Measurements from ENCODE around the gene MDN1.
"Not testable (repeated sequence)": the region's sequence is repeated elsewhere in the genome, so short reads cannot be mapped to it uniquely, and the experiment has no call there.

The MDN1 gene

GRCh38 chr6:89763550-89763949 lies 56.0 kb downstream of the MDN1 start:
- no peak for DNase-seq (ENCODE audit: low read depth)

DNA sequence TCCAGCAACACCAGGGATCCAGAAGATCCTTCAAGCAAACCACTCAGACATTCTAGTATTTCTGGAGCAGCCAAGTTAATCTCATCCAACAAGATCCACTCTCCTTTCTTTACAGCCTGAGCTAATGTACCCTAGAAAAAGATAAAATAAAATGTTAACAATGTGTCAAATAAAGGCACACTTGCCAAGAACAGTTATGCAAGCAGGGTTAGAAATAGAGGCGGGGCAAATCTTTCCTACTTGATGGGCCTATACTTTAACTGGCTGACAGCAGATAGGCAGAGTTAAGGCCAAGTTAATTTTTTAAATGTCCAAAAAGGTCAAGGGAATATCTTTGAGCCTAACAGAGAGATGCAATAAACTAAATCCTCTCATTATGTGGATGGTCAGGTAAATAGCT lies 60.8 kb downstream of the MDN1 start:
- no peak for DNase-seq (ENCODE audit: low read depth)

DNA sequence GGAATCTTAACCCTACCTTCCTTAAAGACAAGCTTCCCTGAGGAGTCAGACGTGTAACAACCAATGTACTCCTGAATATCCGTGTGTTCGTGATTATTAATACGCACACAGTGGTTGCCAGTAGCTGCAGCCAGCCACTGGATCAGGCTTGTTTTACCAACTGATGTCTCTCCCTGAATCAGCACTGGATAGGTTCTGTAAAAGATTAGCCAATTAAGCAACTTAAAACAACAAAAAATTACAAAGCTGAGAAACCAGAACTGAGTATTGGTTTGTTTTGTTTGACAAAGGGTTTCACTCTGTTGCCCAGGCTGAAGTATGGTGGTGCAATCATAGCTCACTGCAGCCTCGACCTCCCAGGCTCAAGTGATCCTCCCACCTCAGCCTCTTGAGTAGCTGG lies 69.3 kb downstream of the MDN1 start:
- no peak for DNase-seq (ENCODE audit: low read depth)

DNA sequence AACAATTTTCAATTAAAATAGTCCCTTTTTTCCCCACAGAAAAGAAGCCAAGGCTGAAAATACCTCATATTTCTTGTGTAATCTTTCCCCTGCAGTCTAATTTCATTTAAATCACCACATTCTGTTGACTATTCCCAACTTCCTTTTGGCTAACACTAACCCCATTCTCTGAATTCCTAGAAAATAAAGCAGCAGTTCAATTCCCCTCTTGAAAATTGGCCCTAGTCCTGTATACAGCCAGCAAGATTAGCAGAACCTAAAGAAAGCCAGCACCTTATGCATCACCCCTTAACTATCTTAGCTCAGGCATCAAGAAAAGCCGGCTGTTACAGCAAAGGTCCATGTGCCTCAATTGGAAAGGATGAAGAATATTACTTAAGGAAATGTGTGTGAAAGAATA lies 69.7 kb downstream of the MDN1 start:
- DNase-seq (ENCODE audit: low read depth) = no peak

DNA sequence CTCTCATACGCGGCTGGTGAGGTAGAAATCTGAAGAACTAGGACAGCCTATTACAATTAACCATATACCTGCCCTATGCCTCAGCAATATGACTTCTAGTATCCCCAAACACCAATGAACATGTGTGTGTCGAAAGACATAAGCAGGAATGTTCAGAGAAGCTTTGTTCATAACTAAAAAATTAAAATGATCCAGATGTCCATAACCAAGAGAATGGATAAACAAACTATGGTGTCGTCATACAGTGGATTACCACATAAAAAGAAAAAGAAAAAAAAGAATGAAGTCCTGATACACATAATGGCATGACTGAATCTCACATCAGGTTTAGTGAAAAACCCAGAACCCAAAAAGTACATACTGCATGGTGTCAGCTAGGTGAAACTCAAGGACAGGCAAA lies 73.9 kb downstream of the MDN1 start:
- DNase-seq (ENCODE audit: low read depth) = no peak

GRCh38 chr6:89745096-89745495 lies 74.5 kb downstream of the MDN1 start:
- no peak for DNase-seq (ENCODE audit: low read depth)

- DNase-seq (ENCODE audit: low read depth) = no peak
Measured at GRCh38 chr6:89736893-89737292, 82.7 kb downstream of the MDN1 start.

GRCh38 chr6:89734526-89734925 lies 85.1 kb downstream of the MDN1 start:
- no peak for DNase-seq (ENCODE audit: low read depth)

GRCh38 chr6:89731924-89732567 lies 87.5 kb downstream of the MDN1 start:
- no peak for DNase-seq (ENCODE audit: low read depth)

- DNase-seq (ENCODE audit: low read depth) = not testable (repeated sequence)
Measured at GRCh38 chr6:89731262-89731661, 88.3 kb downstream of the MDN1 start.

DNA sequence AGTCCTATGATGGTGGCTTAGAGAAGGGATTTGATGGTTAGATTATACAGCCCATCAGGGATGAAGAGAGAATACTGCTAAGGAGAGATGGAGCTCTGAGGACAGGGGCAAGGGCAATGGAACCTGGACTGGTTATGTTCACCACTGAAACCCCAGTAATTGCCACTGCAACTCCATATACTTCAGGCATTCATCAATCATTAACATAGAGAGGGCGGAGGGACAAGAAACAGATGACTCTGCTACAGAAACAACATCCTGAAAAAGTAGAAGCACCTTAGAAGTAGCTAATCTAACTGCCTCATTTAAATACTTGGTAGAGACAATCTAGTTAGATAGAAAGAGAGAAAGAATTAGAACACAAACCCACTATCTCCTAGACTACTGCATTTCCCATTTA lies 89.8 kb downstream of the MDN1 start:
- DNase-seq (ENCODE audit: low read depth) = no peak

DNA sequence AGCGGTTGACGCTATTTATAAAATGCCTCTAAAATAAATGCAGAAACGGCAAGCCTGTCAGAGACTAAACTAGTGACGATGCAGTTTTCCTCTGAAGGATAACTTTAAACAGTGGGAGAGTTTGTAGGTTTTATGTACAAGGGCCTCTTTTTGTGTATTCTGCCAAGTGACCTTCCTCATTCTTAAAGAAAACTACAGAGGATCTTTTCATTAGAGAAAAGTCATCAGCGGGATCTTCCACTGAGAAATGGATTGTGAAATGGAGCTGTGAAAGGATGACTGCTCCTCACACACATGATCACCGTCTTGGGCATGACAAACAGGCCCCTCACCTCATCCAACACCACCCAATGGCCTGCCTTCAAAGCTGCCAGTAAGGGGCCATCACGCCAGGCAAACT lies 92.1 kb downstream of the MDN1 start:
- DNase-seq (ENCODE audit: low read depth) = no peak

- no peak for DNase-seq (ENCODE audit: low read depth)
Measured at GRCh38 chr6:89724981-89725380, 94.6 kb downstream of the MDN1 start.

GRCh38 chr6:89723046-89723445 lies 96.5 kb downstream of the MDN1 start:
- DNase-seq (ENCODE audit: low read depth) = no peak

DNA sequence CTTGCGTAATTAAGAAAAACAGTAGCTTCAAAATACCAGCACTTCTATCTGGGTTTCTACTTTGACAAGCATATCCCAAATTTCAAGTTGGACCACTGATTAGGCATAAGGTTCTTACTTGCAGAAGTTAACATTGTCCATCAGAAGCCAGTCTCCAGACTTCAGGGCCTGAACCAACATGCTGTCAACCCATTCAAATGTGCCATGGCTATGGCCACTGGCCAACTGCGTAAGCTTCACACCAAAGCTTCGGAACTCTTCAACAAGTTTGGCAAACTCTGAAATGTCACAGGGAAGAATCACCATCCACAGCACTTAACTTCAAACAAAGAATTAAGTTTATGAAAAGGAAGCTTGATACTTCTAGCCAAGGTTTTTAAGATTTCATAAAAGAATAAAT lies 103.1 kb downstream of the MDN1 start:
- DNase-seq (ENCODE audit: low read depth) = no peak

GRCh38 chr6:89711801-89712200 lies 107.8 kb downstream of the MDN1 start:
- DNase-seq (ENCODE audit: low read depth) = no peak

DNA sequence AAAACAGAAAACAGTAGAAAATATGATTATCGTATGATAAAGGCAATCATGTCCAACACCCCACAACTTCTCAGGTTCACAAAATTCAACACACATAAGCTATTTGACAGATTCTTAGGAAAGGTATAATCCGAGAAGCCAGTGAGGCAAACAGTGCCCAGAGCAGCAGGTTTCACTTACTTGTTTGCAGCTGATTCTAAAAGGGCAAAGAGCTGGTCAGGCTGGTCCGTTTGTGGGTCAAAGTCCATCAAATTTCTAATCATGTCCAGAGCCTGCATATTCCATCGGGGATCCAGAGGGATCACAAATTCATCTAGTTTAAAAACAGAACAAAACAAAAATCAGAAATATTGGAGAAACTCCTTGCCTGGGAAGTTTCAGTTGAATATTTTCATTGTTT lies 111.3 kb downstream of the MDN1 start:
- DNase-seq (ENCODE audit: low read depth) = no peak

- DNase-seq (ENCODE audit: low read depth) = no peak
Measured at GRCh38 chr6:89707766-89708165, 111.8 kb downstream of the MDN1 start.

DNA sequence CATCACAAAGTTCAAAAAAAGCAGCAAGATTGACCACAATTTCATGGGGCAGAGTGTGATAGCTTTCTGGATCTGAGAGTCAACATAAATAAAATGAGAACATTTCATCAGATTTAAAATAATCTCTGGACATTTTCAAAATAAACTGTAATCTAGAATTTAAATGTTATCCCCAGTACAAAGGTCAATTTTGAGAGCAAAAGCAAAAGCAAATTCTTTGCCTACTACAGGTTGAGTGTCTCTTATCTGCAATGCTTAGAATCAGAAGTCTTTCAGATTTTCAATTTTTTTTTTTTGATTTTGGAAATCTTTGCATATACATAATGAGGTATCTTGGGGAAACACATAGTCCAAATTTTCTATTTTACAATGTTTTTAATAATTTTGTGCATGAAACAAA lies 113.5 kb downstream of the MDN1 start:
- no peak for DNase-seq (ENCODE audit: low read depth)

GRCh38 chr6:89703292-89703691 lies 116.3 kb downstream of the MDN1 start:
- no peak for DNase-seq (ENCODE audit: low read depth)

GRCh38 chr6:89702349-89702748 lies 117.2 kb downstream of the MDN1 start:
- DNase-seq (ENCODE audit: low read depth) = no peak

GRCh38 chr6:89695667-89696066 lies 123.9 kb downstream of the MDN1 start:
- no peak for DNase-seq (ENCODE audit: low read depth)

- no peak for DNase-seq (ENCODE audit: low read depth)
Measured at GRCh38 chr6:89694428-89694827, 125.2 kb downstream of the MDN1 start.

- DNase-seq (ENCODE audit: low read depth) = no peak
Measured at GRCh38 chr6:89693207-89693606, 126.4 kb downstream of the MDN1 start.

GRCh38 chr6:89692256-89692655 lies 127.3 kb downstream of the MDN1 start:
- DNase-seq (ENCODE audit: low read depth) = no peak
